ENCODE data around the gene DKKL1.

The DKKL1 gene

GRCh38 chr19:49363268-49364082, at the start of gene DKKL1:
TSS of gene DKKL1 (plus strand) at chr19:49363877. CDS start at chr19:49363999, 122 bp downstream.
- TF ChIP-seq EGR1 (IDR thresholded peaks at IDR 0.05) (peak; percentile 78), FOXM1 (IDR thresholded peaks at IDR 0.05; ENCODE audit: borderline replicate concordance, low read depth) (no peak), RAD21 (IDR thresholded peaks at IDR 0.05; ENCODE audit: low read depth) (peak; percentile 33; the same call in 1 of the 2 replicates), MAX (IDR thresholded peaks at IDR 0.05) (peak; percentile 51), CREB1 (IDR thresholded peaks at IDR 0.05; ENCODE audit: low read depth) (0 out of 2 replicates have a peak, but pooled peaks have one; percentile 33), TAF1 (IDR thresholded peaks at IDR 0.05; ENCODE audit: low read depth) (no peak)

- TF ChIP-seq USF1 (IDR thresholded peaks at IDR 0.05) (no peak), NFIC (IDR thresholded peaks at IDR 0.05) (0 out of 2 replicates have a peak, but pooled peaks have one; percentile 15), MAX (IDR thresholded peaks at IDR 0.05) (no peak)
Measured at GRCh38 chr19:49315111-49315510, 48.6 kb upstream of the DKKL1 start.

- no peak for TF ChIP-seq TAF1 (IDR thresholded peaks at IDR 0.05; ENCODE audit: low read depth)
- no peak for TF ChIP-seq FOXM1 (IDR thresholded peaks at IDR 0.05; ENCODE audit: borderline replicate concordance, low read depth)
- no peak for TF ChIP-seq EP300 (IDR thresholded peaks at IDR 0.05; ENCODE audit: borderline replicate concordance)
- no peak for TF ChIP-seq USF1 (IDR thresholded peaks at IDR 0.05)
- no peak for TF ChIP-seq CREB1 (IDR thresholded peaks at IDR 0.05; ENCODE audit: low read depth)
- TF ChIP-seq EGR1 (IDR thresholded peaks at IDR 0.05) = no peak
- TF ChIP-seq CEBPB (IDR thresholded peaks at IDR 0.05) = no peak
- no peak for TF ChIP-seq TCF12 (IDR thresholded peaks at IDR 0.05; ENCODE audit: low read depth)
- no peak for TF ChIP-seq MAX (IDR thresholded peaks at IDR 0.05)
- TF ChIP-seq YY1 (IDR thresholded peaks at IDR 0.05; ENCODE audit: low read depth) = no peak
- TF ChIP-seq REST (IDR thresholded peaks at IDR 0.05; ENCODE audit: low read depth) = no peak
- TF ChIP-seq ZBTB7A (IDR thresholded peaks at IDR 0.05; ENCODE audit: low read depth) = no peak
- TF ChIP-seq RAD21 (IDR thresholded peaks at IDR 0.05; ENCODE audit: low read depth) = no peak
- TF ChIP-seq TEAD4 (IDR thresholded peaks at IDR 0.05) = no peak
- TF ChIP-seq NFIC (IDR thresholded peaks at IDR 0.05) = no peak
Measured at GRCh38 chr19:49316284-49316683, 47.4 kb upstream of the DKKL1 start.

- TF ChIP-seq YY1 (IDR thresholded peaks at IDR 0.05; ENCODE audit: low read depth) = no peak
- no peak for TF ChIP-seq NFIC (IDR thresholded peaks at IDR 0.05)
- TF ChIP-seq MAX (IDR thresholded peaks at IDR 0.05) = no peak
Measured at GRCh38 chr19:49318296-49318695, 45.4 kb upstream of the DKKL1 start.

- no peak for TF ChIP-seq RAD21 (IDR thresholded peaks at IDR 0.05; ENCODE audit: low read depth)
- no peak for TF ChIP-seq REST (IDR thresholded peaks at IDR 0.05; ENCODE audit: low read depth)
- no peak for TF ChIP-seq ZBTB7A (IDR thresholded peaks at IDR 0.05; ENCODE audit: low read depth)
- no peak for TF ChIP-seq EP300 (IDR thresholded peaks at IDR 0.05; ENCODE audit: borderline replicate concordance)
- TF ChIP-seq USF1 (IDR thresholded peaks at IDR 0.05) = no peak
- TF ChIP-seq MAX (IDR thresholded peaks at IDR 0.05) = no peak
- TF ChIP-seq TEAD4 (IDR thresholded peaks at IDR 0.05) = no peak
- no peak for TF ChIP-seq EGR1 (IDR thresholded peaks at IDR 0.05)
- no peak for TF ChIP-seq YY1 (IDR thresholded peaks at IDR 0.05; ENCODE audit: low read depth)
- no peak for TF ChIP-seq NFIC (IDR thresholded peaks at IDR 0.05)
- no peak for TF ChIP-seq FOXM1 (IDR thresholded peaks at IDR 0.05; ENCODE audit: borderline replicate concordance, low read depth)
- no peak for TF ChIP-seq CREB1 (IDR thresholded peaks at IDR 0.05; ENCODE audit: low read depth)
- no peak for TF ChIP-seq TAF1 (IDR thresholded peaks at IDR 0.05; ENCODE audit: low read depth)
Measured at GRCh38 chr19:49324801-49325576, 38.7 kb upstream of the DKKL1 start, which contains the start of gene SLC6A16. TSS of gene SLC6A16 (minus strand) at chr19:49325191. CDS start at chr19:49311347, 13,844 bp downstream.

Data from Ishikawa (cell line).